ENCODE measurements around the gene HSBP1L1.

Gene HSBP1L1

DNA sequence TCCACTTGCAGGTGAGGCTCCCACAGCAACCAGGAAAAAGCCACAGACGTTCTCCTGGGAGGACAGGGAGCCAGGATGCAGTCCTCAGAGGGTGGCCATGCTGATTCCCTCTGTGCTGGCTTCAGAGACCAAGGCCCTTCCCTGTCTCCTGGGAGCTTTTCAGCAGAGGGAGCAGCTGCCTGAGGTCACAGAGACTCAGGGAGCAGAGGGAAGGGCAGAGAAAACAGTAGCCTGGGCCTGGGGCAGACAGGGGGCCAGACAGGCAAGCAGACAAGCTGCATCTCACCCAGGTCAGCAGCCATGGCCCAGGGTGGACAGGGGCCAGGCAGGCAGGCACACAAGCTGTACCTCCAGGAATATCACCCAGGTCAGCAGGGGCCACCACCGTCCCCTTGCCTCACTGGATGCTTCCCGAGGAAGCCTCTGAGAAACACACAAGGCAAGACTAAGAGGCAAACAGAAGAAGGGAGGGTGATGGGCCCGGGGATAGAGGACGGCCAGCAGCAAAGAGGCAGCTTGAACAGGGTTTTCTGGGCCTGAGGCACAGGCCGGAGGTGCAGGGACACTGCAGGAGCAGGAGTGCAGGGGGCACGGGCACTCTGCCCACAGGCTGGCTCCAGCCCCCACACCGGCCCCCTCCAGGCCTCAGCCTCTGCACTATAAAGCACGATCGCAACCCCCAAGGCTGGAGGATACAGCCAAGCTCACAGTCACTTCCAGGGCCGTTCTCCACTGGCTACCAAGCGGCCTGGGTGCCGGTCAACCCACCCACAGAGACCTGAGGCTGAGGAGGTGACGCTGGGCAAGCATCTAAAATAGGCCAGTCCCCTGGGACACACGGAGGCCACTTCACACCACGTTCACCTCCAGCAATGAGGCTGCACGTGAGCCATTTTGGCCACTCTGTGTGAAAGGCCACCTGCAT lies 19.1 kb upstream of the HSBP1L1 start:
- no peak for DNase-seq

DNA sequence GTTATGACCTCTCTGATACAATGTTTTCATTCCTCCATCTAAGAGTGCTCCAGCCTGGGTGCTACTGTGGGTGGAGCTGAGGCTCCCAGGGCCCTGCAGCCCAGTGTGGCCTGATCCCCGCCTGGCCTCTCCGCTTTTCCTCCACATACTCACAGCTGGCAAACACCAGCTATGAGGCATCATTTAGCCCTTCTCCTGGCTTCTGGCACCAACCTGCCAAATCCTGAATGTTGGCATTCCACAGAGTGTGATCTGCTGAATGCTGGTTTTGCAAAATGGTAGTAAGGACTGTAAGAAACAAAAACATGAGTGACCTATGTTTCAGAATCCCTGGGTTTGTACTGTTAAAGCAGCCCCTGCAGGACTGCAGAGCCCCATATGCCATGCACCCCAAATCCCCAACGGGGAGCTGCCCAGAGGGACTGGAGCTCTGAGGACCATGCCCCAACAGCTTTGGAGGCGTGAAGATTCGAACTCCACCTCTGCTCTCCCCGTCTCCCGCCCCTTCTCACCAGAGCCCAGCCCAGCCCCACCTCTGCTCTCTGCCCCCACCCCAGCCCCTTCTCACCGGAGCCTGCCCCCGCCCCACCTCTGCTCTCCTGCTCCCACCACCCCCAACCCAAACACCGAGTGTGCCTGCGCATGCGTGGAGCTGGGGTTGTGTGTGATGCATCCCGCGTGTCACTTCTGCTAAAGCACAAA lies 17.2 kb upstream of the HSBP1L1 start:
- no peak for DNase-seq

DNA sequence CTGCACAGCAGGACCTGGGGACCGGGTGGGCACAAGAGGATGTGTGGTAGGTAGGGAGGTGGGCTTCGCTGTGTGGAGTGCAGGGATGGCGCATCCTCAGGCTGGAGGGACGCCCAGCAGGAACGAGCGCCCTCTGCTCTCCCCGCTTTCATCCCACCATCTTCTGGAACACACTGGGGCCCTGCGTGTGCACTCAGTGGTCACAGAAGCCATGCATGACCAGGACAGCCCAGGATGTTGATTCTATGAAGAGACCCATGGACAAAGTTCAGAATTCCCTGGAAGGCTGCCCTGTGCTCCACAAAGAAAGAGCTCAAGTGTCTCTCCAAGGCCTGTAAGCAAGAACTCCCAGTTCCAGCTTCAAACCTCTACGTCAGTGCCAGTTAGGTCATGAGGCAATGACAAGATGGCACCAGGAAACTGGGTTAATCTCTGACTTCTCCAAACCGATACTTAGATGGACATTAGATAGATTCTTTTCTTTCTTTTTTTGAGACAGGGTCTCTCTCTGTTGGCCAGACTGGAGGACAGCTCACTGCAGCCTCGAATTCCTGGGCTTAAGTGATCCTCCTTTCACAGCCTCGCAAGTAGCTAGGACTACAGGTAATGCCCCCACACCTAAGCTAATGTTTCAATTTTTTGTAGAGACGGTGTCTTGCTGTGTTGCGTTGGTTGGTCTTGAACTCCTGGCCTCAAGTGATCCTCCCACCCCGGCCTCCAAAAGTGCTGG lies 16.4 kb upstream of the HSBP1L1 start:
- no peak for DNase-seq

DNA sequence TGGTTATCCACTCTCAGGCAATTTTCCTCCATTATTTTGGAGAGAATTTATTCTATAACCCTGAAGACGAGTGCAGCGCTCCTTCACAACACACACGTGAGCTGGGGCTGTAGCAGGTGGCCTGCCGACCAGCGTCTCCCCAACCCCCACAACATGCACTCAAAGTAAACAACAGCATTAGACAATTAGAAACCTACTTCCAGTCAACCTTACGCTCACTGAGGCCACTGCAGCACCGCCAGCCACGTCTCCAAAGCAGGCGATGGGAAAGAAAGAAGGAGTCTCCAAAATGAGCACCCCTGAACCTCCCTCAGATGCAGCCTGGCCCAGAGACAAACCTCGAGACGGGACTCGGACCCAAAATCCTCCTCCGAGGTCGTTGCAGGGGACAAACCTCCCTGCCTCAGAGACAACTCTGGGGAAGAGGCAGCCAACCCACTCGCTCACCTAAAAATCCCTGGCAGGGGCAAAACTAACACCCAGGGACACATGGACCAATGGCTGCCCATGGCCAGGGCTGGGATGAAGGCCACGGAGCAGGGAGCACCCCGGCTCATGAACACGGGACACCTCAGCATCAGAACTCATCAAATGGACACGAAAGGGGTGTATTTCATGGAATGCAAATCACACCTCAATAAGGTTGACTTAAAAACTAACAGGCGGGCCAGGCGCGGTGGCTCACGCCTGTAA lies 15.6 kb upstream of the HSBP1L1 start:
- DNase-seq: no peak

DNA sequence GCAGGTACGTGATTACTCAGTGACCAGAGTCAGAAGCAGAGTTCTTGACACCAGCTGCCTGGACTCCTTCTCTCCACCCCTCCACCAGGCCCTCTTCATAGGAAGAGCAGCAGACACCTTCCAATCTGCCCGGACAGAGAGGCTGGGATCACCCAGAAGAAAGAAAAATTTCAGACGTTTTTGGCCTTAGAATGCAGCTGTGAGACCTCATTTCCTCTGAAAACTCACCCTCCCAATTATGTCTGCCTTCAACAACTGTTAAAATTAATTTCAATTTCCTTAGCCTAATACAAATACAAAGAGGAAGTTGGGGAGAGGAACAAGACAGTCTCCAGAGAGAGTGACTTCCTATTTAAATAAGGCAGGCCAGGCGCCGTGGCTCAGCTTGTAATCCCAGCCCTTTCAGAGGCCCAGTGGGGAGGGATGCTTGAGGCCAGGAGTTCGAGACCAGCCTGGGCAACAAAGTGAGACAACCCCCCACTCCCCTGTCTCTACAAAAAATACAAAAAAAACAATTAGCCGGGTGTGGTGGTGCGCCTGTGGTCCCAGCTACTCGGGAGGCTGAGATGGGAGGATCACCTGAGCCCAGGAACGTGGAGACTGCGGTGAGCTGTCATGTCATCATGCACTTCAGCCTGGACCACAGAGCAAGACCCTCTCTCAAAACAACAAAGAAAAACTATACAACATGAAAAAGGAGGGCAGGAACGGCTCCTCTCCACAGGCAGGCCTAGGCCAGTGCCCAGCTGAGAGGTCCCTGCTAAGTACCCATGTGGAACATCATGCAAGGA lies 14.6 kb upstream of the HSBP1L1 start:
- peak; percentile 32 for DNase-seq

DNA sequence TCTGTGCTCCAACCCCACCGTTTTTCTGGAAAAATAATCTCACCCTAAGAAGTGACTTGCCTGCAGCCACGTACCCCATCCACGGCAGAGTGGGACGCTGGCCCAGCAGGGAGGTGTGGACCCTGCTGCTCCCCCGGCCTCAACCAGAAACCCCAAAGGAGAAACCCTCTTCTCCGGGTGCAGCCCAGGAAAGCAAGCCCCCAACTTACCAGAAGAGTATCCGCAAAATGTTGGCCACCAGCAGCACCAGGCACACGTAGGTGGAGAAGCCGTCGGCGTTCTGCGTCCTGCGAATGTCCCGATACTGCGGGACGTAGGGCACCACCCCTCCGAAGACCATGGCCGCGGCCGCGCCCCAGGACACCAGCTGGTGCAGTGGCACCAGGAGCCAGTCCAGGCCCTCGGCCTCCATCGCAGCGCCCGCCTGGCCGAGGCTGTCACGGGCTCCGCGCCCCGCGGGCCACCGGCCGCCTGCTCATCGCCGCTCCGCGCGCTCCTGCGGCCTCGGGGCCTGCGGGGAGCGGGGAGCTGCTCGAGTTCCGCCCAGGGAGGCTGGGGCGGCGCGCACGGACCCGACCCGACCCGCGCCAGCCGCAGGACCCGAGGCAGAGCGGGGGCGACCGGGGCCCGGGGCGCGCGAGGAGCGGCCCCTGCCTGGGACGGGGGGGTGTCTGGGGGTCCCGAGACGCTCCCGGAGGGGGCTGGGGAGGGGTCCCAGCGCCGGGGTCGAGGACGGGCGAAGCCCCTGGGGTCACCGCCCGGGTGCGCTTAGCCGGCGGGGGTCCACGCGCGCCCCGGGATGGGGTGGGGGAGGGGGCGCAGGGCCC lies 13.7 kb upstream of the HSBP1L1 start:
- DNase-seq: no peak

DNA sequence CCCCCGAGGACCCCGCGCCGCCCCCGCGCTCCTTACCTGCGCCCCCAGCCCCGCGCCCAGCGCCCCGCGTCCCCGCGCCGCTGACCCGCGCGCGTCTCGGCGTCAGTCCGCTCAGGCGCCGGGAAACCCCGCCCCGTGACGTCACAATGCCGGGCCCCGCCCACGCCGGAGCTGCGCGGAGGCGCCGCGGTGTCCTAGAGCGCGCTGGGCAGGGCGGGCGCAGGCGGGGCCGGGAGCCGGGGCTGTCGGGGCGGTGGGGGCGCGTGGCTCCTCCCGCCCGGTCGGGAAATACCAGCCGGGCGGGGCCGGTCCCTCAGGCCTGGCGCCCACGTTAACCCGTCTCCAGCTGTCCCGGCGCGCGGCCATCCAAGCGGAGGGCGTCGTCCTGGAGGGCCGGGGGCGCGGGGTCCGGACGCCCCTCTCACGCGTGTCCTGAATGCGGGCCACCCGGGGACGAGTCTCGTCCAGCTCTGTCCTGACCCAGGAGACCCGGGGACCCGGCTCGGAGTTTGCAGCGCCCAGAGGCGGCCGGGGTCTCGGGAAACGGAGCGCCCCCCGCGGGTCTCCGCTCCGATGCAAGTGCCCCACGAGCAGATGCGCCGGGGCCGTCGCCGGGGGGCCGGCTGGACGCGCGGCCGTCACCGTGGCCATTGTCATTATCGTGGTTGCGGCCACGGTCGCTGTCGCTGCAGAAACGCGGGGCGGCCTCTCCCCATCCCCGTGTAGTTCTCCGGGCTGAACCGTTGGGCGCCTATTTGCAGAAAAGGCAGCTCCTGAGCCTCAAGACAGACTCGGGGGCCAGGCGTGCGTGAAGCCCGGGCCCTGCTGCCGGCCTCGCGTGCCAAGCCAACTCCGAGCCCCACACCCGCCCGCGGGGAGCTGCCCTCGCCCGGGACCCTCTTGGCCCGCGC lies 12.6 kb upstream of the HSBP1L1 start, which contains the start of gene SLC66A2:
SLC66A2 (minus strand) TSS at position 109 of the 911 bp plus-strand sequence. CDS start 727 bp downstream, outside the sequence.
- DNase-seq: peak; percentile 95

DNA sequence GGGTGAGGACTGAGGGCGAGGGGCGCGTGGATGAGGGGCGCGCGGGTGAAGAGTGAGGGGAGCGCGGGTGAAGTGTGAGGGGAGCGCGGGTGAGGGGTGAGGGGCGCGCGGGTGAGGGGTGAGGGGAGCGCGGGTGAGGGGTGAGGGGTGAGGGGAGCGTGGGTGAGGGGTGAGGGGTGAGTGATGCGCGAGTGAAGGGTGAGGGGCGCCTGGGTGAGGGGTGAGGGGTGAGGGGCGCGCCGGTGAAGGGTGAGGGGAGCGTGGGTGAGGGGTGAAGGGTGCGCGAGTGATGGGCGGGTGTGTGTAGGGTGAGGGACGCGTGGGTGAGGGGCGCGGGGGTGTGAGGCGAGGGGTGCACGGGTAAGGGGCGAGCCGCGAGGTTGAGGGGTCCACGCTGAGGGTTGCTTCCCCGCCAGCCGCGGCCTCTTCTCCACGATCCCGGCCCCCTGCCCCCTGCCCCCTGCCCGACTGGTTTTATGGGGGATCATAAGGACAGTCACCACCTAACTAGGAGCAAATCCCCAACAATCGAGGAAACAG lies 11.9 kb upstream of the HSBP1L1 start:
- no peak for DNase-seq

DNA sequence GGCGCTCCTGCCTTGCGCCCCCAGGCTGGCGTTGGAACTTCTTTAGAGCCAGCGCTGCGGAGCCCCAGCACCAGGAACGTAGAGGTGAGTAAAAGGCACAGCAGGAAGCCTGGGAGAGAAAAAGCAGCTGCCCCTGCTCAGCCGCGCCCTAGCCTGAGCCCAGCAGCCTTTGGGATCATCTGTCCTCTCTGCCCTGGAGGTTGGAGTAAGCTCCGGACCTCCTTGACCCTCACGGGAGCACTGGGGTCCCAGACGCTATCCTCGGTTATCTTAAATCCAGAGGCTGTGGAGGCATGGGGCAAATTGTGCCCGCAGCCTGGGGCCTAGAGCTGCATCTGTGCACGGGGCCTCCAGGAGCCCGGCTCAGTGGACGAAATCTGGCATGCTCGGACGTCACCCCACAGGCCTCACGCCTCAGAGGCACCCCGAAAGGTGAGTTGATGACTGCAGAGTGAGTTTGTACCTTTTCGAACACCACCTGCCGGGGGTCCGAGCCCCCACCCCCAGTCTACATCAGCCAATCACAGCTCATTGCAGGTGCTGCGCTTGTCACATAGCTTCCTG lies 11.4 kb upstream of the HSBP1L1 start:
- DNase-seq: no peak

DNA sequence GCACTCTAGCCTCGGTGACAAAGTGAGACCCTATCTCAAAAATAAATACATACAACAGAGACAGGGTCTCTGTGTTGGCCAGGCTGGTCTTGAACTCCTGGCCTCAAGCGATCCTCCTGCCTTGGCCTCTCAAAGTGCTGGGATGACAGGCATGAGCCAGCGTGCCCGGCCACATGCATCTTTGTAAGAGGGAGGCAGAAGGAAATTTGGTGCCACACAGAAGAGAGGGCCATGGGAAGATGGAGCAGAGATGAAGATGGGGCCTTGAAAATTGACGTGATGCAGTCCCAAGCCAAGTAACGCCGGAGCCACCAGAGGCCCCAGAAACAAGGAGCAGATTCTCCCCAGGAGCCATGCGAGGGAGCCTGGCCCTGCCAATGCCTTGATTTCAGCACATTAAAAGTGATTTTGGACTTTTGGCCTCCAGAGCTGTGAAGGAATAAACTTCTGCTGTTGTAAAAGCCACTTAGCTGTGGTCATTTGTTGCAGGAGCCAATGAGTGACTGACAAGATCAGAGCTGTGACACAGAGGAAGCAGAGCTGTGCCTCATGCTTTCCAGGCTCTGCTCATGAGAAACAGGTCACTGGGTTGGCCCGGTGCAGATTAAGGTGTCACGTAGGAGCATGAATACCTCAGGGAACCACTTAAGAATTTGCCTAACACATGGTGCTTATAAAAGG lies 10.3 kb upstream of the HSBP1L1 start:
- DNase-seq: no peak

DNA sequence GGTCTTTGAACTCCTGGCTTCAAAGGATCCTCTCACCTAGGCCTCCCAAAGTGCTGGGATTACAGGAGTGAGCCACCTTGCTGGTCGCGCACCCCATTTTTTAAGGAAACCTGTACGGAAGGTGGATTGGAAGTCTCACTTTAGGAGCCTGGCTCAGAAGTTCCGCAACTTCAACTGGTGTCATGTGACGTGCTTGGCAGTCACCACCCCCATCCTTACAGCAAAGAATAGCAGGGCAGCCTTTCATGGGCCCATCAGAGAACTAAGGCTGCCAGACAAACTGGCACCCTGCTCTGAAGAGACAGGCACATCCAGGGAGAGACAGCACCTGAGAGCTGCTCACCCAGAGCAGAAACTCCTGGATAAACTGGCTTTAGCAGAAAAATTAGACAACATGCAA lies 9.7 kb upstream of the HSBP1L1 start:
- DNase-seq: no peak

DNA sequence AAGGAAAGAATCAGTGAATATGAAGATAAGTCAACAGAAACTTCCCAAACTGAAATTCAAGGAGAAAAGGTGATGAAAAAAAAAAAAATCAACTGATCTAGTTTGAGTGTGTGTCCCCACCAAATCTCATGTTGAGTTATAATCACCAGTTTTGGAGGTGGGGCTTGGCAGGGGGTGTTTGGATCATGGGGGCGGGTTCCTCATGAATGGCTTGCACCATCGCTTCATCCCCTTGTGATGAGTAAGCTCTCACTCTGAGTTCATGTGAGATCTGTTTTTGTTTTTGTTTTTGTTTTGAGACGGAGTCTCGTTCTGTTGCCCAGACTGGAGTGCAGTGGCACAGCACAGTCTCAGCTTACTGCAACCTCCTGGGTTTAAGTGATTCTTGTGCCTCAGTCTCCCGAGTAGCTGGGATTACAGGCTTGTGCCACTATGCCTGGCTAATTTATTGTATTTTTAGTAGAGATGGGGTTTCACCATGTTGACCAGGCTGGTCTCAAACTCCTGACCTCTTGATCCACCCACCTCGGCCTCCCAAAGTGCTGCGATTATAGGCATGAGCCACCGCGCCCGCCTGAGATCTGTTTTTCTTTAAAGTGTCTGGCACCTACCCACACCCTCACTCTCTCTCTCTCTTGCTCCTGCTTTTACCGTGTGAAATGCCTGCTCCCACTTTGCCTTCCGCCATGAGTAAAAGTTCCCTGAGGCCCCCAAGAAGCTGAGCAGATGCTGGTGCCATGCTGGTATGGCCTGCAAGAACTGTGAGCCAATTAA lies 9.0 kb upstream of the HSBP1L1 start:
- DNase-seq: no peak

DNA sequence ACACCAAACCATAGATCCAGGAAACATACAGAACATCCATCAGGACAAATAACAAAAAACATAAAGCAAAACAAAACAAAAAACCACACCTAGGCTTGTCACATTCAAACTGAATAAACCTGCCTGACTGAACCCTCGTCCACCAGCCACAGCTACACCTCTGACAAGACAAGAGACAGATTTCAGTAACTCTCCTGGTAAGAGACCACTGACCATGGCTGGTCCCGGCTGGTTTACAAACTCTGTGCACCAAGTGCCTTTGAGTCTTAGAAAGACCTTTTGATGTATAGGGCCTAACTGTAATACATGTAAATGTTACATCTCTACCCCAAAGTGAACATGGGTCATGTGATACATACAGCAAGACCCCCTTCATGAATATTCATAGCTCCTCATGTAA lies 8.2 kb upstream of the HSBP1L1 start:
- no peak for DNase-seq

DNA sequence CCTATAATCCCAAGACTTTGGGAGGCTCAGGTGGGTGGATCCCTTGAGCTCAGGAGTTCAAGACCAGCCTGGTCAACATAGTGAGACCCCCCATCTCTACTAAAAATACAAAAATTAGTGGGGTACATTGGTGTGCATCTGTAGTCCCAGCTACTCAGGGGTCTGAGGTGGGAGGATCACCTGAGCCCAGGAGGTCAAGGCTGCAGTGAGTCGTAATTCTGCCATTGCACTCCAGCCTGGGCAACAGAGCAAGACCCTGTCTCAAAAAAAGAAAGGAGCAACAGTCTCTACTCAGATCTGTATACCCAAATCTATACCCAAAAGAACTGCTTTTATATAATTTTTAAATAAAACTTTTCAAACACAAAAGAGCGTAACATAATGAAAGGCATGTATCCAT lies 5.5 kb upstream of the HSBP1L1 start:
- DNase-seq: no peak

DNA sequence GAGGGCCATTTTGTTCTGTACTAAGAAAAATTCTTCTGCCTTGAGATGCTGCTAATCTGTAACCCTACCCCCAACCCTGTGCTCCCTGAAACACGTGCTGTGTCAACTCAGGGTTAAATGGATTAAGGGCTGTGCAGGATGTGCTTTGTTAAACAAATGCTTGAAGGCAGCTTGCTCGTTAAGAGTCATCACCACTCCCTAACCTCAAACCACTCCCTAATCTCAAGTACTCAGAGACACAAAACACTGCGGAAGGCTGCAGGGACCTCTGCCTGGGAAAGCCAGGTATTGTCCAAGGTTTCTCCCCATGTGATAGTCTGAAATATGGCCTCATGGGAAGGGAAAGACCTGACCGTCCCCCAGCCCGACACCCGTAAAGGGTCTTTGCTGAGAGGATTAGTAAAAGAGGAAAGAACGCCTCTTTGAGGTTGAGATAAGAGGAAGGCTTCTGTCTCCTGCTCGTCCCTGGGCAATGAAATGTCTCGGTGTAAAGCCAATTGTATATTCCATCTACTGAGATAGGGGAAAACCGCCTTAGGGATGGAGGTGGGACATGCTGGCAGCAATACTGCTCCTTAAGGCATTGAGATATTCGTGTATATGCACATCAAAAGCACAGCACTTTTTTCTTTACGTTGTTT lies 4.2 kb upstream of the HSBP1L1 start:
- DNase-seq: peak; percentile 47

DNA sequence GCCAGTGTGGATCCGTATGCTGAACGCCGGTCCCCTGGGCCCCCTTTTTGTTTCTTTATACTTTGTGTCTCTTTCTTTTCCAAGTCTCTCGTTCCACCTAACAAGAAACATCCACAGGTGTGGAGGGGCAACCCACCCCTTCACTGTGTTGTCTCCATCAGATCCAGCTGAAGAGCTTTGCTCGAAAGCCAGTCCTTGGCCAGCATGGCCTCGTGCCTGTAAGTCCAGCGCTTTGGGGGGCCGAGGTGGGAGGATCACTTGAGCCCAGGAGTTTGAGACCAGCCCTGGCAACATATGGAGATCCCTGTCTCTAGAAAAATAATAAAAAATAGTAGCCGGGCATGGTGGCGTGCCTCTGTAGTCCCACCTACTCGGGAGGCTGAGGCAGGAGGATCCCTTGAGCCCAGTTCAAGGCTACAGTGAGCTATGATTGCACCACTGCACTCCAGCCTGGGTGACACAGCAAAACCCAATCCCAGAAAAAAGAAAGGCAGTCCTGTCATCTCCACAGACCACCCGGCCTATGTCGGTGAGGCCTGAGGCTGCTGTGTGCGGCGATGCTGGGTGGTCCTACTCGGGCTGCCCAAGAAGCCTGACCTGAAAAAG lies 3.4 kb upstream of the HSBP1L1 start:
- DNase-seq: no peak

Measured in CD4-positive, alpha-beta T cell treated with Interleukin-17A for 1 hour (primary cell).